Lower leg skin (tissue), 3 donors: ENCODE results near the gene RDH5.

Source experiments
- CTCF ChIP-seq, 3 donors: fragments of 450-650 bp; IDR thresholded peaks; one replicate each; pipeline ENCODE4 v1.5.1; 2016; ENCODE audit warnings: antibody characterized with exemption in 3 of 3, mild to moderate bottlenecking in 3 of 3, moderate library complexity in 2 of 3
- POLR2A ChIP-seq, 2 donors: fragments of 450-650 bp; IDR thresholded peaks; one replicate each; pipeline ENCODE4 v1.6.1; 2016 to 2017; ENCODE audit warnings: antibody characterized with exemption in 2 of 2, mild to moderate bottlenecking in 1 of 2, moderate library complexity in 1 of 2

- no peak for TF ChIP-seq CTCF (IDR thresholded peaks at IDR 0.05)
- TF ChIP-seq POLR2A (IDR thresholded peaks at IDR 0.05): no peak
Observed at GRCh38 chr12:55745361-55746173, 25.4 kb downstream of the RDH5 start.
